Stromal cell of bone marrow (primary cell): ENCODE measurements around the gene PARP8.

Experiments used
- DNase-seq: peaks from one replicate; pipeline ENCODE4 v3.0.0-alpha.2; 2012; ENCODE audit warnings: low read depth

Gene PARP8

DNA sequence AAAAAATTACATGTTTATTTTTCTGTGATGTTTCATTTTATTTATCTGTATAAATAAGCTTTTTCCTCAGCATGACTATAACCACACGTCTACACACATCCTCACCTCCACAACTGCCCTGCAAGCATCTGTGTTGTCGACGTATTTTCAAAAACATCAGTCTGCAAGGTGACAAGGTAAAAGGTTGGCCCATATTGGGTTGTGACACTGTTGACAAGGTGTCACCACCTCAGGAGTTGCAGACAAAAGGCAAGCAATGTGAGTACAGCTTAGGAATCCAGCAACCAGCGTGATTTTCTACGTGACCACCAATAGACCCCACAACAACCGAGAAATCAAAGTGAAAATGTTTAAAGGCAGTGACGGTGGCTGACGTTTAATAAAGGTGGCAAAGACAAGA is 187.6 kb downstream of the PARP8 start:
- DNase-seq: no peak

GRCh38 chr5:50855001-50855400 is 188.6 kb downstream of the PARP8 start:
- no peak for DNase-seq

GRCh38 chr5:50856401-50857119 is 190.1 kb downstream of the PARP8 start:
- DNase-seq: no peak

DNA sequence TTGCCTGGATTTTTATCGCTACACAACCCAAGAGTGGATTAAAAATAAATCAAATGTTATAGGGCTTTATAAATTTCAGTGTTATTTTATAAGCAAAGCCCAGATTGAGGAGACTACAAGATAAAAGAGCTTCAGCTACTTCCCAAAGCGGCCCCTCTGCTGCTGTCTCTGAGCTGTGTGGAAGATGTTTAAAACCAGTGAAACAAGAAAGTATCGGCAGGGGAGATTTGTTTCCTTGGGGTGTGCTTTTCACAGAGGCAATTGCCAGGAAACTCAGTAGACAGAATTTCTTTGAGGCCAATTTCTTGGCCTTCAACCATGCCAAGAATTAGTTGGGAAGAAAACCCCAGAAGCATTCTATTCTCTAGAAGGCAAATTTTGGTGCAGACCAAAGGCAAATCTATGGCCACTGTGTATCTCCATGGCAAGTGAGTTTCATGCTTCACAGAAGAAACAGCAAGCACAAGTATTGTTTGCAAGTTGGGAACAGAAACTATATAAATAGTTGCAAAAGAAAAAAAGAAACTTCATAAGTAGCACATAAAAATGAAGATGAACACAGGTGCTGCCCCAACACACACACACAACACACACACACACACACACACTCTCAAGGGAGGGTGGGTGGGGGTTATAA is 197.2 kb downstream of the PARP8 start:
- no peak for DNase-seq

- DNase-seq: no peak
Measured at GRCh38 chr5:50864466-50864865, 198.0 kb downstream of the PARP8 start.

GRCh38 chr5:50866415-50866814 is 200.0 kb downstream of the PARP8 start:
- no peak for DNase-seq

GRCh38 chr5:50867140-50867539 is 200.7 kb downstream of the PARP8 start:
- DNase-seq: no peak

GRCh38 chr5:50873595-50874277 is 207.3 kb downstream of the PARP8 start:
- no peak for DNase-seq

GRCh38 chr5:50874306-50875001 is 208.0 kb downstream of the PARP8 start:
- no peak for DNase-seq

GRCh38 chr5:50875002-50875344 is 208.5 kb downstream of the PARP8 start:
- DNase-seq: no peak

- no peak for DNase-seq
Measured at GRCh38 chr5:50878470-50878869, 212.0 kb downstream of the PARP8 start.

DNA sequence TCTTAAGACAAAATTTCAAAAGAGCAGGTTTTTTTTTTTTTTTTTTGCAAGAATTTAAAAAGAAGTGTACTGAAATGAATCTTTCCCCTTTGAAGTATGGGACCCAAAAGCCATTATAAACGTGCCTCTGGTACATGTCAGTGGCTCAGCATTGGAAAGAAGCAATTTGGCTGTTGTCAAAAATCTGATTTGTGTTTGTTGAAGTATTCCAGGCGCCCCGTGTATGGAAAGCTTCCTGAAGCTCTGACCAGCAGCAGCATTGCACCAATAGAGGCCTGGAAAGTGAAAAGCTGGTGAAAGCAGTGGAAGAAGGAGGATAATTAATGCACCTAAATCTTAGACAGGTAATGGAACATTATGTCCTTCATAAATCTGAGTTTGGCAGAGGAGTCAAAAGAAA is 215.0 kb downstream of the PARP8 start:
- DNase-seq: no peak

DNA sequence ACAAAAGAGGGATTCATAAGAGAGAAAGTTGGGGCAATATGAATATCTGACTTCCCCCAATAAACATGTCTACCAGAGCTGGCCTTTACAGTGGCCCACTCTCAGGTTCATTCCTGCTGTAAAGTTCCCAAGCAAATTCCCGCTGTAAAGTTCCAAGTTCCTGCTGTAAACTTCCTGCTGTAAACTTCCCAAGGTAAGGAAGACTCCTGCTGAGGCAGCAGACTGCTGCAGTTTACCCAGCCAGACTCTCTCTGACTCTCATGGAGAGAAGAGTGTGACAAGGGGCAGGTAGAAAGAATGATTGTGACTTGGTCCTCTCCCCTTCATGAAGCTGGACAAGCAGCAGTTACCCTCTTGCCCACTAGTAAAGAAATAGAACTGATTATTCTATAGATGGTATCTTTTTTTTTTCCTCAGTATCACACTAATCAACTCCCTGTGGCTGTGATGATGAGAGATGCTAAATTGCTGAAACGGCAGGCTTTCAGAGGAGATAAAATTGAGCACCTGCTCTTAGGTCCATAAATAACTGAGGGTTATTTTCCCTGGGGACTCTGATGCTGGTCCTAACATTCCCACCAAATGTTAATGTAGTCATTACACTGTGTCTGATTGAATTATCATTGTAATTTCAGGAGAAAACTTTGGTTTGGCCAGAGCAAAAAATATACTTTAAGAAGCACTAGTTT is 220.4 kb downstream of the PARP8 start:
- no peak for DNase-seq

- no peak for DNase-seq
Measured at GRCh38 chr5:50887889-50888633, 221.6 kb downstream of the PARP8 start.

GRCh38 chr5:50888751-50889150 is 222.3 kb downstream of the PARP8 start:
- DNase-seq: no peak

GRCh38 chr5:50889790-50890189 is 223.4 kb downstream of the PARP8 start:
- no peak for DNase-seq
